GM19397 (cell line): Measurements from ENCODE around the gene PRL.

ENCODE experiments used
- ATAC-seq: cut with Tn5 transposase; IDR thresholded peaks from one replicate; pipeline ENCODE4 v1.9.1; 2021; ENCODE audit warnings: mild to moderate bottlenecking, moderate library complexity; ENCODE audit not compliant: unreplicated experiment

The PRL gene

GRCh38 chr6:22296936-22297335 is at the start of gene PRL:
TSS of gene PRL (minus strand) at chr6:22297036. CDS start at chr6:22296982, 54 bp downstream.
- ATAC-seq, result no peak

DNA sequence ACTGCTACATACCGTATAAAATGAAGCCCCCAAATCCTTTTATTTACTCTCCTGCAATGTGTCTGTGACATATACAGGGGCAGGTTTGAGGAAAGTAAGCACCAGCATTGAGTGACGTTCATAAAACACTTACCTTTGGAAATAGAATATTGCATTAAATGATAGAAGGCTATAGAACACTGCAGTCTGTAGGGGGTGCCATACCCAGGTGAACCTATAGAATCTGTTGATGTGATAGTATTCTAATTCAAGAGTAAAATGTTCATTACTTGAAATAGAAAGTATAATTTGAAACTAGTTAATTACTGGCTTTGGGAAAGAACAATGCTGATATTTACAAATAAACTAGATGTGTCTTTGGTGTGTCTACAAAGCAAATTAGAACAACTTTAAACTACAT is 47.0 kb upstream of the PRL start:
- no peak for ATAC-seq

DNA sequence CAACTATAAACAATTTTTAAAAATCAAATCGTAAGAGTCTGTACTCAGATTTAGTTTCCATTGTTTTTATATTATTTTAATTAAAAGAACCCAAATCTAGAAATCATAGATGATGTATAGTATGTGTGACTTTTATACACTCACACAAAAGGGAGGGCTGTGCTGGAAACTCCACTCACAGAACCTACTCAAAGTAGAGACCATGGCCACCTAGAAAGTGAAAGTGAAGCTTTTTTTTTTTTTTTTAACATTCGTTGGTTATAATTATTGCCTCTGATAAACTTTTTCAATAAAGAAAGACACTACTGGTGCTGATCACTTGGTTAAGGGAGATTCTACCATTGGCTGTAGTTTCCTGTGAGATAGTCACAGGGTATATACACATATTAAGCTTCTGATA is 37.9 kb upstream of the PRL start:
- no peak for ATAC-seq

GRCh38 chr6:22333802-22334201 is 37.0 kb upstream of the PRL start:
- no peak for ATAC-seq

- ATAC-seq, result no peak
Measured at GRCh38 chr6:22332711-22333110, 35.9 kb upstream of the PRL start.

GRCh38 chr6:22332216-22332615 is 35.4 kb upstream of the PRL start:
- no peak for ATAC-seq

GRCh38 chr6:22330941-22331340 is 34.1 kb upstream of the PRL start:
- no peak for ATAC-seq

DNA sequence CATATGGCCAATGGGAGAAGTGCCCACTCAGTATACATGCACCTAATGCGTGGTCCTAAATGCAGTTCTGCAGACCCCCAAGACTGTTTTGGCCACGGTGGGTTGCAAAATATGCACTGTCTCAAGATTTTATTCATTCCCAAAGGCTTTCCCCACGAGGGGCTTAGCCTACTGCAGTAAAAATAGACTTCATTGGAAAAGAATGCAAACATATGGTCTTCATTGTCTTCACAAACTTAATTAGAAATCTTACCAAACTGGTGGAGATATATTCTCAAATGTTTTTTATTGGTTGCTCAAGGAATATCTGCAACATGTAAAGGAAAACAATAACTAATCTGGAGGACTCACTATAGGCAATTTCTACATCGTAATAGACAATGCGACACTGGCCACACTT is 31.6 kb upstream of the PRL start:
- no peak for ATAC-seq

DNA sequence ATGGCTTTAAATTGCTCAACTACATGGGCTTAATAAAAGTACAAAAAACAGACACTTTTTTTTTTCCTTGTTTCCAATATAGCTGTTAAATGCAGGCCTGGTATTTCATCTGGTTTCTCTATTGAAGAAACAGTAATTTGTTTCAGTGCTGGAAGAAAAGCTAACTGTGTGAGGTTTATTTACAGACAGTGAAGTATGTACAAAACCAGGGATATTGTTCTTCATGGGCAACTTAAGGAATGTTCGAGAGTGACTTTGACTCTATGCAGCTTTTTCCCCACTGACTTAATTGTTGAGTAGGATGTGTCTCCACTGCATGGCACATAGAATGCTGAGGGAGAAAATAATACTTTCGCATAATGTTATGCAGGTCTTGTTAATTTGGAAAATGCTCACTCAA is 31.0 kb upstream of the PRL start:
- ATAC-seq, result no peak

GRCh38 chr6:22326500-22326899 is 29.7 kb upstream of the PRL start:
- ATAC-seq, result no peak

DNA sequence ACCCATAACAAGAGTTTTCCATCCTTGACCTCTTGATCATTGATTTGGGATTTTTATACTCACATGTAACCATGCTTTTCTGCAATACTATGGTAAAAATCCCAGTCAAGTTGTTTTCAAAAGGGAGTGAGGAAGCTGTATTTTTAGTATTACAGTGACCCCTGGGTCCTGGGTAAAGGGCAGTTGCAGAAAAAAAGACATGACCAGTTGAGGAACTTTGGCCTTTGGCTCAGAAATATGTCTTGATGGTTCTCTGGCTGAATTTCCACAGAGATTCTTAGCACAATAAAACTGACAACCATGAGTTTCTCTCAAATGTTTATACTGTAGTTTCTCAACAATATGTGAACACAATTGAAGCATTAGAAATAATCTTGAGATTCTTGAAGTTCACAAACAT is 28.6 kb upstream of the PRL start:
- ATAC-seq, result no peak

- no peak for ATAC-seq
Measured at GRCh38 chr6:22323848-22324247, 27.0 kb upstream of the PRL start.

- no peak for ATAC-seq
Measured at GRCh38 chr6:22322103-22323030, 25.5 kb upstream of the PRL start.

DNA sequence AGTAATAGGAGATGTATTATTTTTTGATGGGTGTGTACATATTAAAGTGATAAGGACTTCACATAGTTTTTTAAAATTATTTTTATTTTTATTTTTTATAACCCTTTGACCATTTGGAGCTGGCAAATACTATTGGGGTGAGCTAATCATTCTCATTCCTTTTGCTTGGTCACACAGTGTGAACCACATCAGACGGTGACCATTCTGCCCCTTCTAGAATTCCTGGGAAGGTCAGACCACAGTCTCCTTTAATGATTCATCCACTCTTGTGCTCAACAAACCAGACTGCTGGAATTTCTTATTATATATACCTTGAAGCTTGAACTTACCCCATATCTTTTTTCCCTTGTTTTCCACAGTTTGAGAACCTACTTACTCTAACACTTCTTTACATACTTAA is 23.9 kb upstream of the PRL start:
- no peak for ATAC-seq

GRCh38 chr6:22318404-22318803 is 21.6 kb upstream of the PRL start:
- no peak for ATAC-seq

GRCh38 chr6:22313796-22314195 is 17.0 kb upstream of the PRL start:
- ATAC-seq, result no peak

DNA sequence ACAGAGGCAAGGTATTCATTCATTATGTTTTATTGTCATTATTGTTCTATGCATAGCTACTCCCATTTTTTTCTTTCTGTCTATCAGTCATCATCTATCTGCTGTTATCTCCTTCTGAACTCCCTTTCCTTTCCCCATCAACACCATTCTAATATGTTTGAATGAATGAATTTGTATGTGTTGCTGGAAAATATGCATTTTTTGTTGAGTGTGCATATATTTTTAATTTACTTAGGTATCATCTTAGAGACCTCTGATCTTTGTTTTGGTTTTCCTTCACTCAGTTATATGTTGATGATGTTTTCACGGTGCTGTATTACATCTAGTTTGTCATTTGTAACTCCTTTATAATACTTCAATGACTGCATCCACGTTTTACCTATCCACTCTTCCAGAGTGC is 12.1 kb upstream of the PRL start:
- no peak for ATAC-seq

- no peak for ATAC-seq
Measured at GRCh38 chr6:22306741-22307466, 10.1 kb upstream of the PRL start.

DNA sequence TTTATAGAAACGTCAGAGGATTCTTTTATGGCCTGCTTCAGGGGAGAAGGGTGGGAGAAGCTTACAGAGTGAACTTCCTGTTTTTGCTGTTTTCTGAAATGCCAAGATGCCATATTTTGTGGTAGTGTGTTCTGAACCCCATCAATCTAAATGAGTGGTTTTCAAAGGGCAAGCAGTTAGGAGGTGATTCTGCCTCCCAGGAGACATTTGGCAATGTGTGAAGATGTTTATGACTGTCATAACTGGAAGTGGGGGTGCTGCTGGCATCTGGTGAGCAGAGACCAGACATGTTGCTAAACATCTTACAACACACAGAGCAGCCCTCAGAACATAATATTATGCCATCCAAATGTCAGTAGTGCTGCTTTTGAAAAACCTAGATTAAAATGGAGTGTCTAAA is 6.0 kb upstream of the PRL start:
- no peak for ATAC-seq

GRCh38 chr6:22300273-22300998 is 3.6 kb upstream of the PRL start:
- ATAC-seq, result no peak

GRCh38 chr6:22298475-22298890 is 1.6 kb upstream of the PRL start:
- ATAC-seq, result no peak

- ATAC-seq, result no peak
Measured at GRCh38 chr6:22296067-22296466, 769 bp downstream of the PRL start.
